ENCODE results near the gene LRRC3C.

DNA sequence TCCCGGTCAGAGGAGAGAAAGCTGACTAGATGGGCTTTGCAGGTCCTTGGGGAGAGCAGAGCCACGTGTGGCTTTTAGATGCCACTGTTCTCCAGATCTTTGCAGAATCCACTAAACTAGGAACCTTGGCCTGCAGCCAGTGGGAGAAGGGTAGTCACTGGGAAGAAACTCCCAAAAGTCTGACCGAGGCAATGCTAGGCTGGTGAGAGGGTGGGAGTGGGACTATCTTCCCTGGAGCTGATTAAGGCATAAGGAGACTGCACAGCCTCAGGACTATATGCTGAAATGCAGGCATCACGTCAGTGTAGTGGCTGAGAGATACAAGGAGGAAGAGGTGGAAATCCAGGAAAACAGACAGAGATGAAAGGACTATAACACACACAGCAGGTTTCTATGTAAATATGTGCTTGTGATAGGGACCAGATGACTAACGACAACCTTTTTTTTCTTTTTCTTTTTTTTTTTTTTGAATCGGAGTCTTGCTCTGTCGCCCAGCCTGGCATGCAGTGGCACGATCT lies 33.1 kb downstream of the LRRC3C start:
- TF ChIP-seq, protein P1, sequence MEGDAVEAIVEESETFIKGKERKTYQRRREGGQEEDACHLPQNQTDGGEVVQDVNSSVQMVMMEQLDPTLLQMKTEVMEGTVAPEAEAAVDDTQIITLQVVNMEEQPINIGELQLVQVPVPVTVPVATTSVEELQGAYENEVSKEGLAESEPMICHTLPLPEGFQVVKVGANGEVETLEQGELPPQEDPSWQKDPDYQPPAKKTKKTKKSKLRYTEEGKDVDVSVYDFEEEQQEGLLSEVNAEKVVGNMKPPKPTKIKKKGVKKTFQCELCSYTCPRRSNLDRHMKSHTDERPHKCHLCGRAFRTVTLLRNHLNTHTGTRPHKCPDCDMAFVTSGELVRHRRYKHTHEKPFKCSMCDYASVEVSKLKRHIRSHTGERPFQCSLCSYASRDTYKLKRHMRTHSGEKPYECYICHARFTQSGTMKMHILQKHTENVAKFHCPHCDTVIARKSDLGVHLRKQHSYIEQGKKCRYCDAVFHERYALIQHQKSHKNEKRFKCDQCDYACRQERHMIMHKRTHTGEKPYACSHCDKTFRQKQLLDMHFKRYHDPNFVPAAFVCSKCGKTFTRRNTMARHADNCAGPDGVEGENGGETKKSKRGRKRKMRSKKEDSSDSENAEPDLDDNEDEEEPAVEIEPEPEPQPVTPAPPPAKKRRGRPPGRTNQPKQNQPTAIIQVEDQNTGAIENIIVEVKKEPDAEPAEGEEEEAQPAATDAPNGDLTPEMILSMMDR (IDR thresholded peaks at IDR 0.05): no peak
- TF ChIP-seq POLR2A (IDR thresholded peaks at IDR 0.05): no peak
